H9 (cell line): Measurements from ENCODE around the gene BMPR2. TPM values are rescaled to one million over a fixed set of nuclear protein-coding genes. Genes with fewer than 3 reads are reported as not detected.

Source experiments
- DNase-seq: peaks from one replicate; pipeline ENCODE4 v3.0.0-alpha.2; 2017
- H2AFZ ChIP-seq: one replicate; pipeline ENCODE4 v1.6.1; 2013; ENCODE audit warnings: mild to moderate bottlenecking, low read length, control low read depth, moderate library complexity
- H2AK5ac ChIP-seq: 2 replicates; pipeline ENCODE4 v1.6.1; 2013; ENCODE audit warnings: low read length, control low read depth, mixed read lengths; ENCODE audit not compliant: insufficient read length
- H2BK120ac ChIP-seq: one replicate; pipeline ENCODE4 v1.6.1; 2013; ENCODE audit warnings: low read depth, mild to moderate bottlenecking, low read length, control low read depth, inconsistent platforms; ENCODE audit not compliant: poor library complexity, severe bottlenecking
- H2BK12ac ChIP-seq: 2 replicates; pipeline ENCODE4 v1.6.1; 2013; ENCODE audit warnings: low read length, control low read depth, mixed read lengths, low read depth; ENCODE audit not compliant: insufficient read length
- H2BK15ac ChIP-seq: 2 replicates; pipeline ENCODE4 v1.6.1; 2013; ENCODE audit warnings: low read depth, low read length, control low read depth
- H2BK20ac ChIP-seq: one replicate; pipeline ENCODE4 v1.6.1; 2013; ENCODE audit warnings: low read depth, mild to moderate bottlenecking, low read length, control low read depth, inconsistent platforms; ENCODE audit not compliant: poor library complexity, severe bottlenecking
- H2BK5ac ChIP-seq: 2 replicates; pipeline ENCODE4 v1.6.1; 2013; ENCODE audit warnings: low read length, control low read depth, mixed read lengths; ENCODE audit not compliant: insufficient read length
- H3K14ac ChIP-seq: 2 replicates; pipeline ENCODE4 v1.6.1; 2013; ENCODE audit warnings: low read length, control low read depth; ENCODE audit not compliant: insufficient read depth
- H3K18ac ChIP-seq: 2 replicates; pipeline ENCODE4 v1.6.1; 2013; ENCODE audit warnings: low read depth, mild to moderate bottlenecking, mixed read lengths, low read length, control low read depth; ENCODE audit not compliant: insufficient read length
- H3K23ac ChIP-seq: 2 replicates; pipeline ENCODE4 v1.6.1; 2013; ENCODE audit warnings: low read length, control low read depth, mixed read lengths, low read depth; ENCODE audit not compliant: insufficient read length
- H3K23me2 ChIP-seq: 2 replicates; pipeline ENCODE4 v1.6.1; 2013; ENCODE audit warnings: low read depth, mild to moderate bottlenecking, mixed read lengths, low read length, control low read depth; ENCODE audit not compliant: insufficient read length, poor library complexity, severe bottlenecking
- H3K27ac ChIP-seq: 2 replicates; pipeline ENCODE4 v1.5.1; 2013; ENCODE audit warnings: low read length, control low read depth, mixed read lengths, low read depth; ENCODE audit not compliant: insufficient read length
- H3K27me3 ChIP-seq: 2 replicates; pipeline ENCODE4 v1.6.1; 2013; ENCODE audit warnings: low read length, control low read depth, inconsistent platforms; ENCODE audit not compliant: insufficient read depth
- H3K4ac ChIP-seq: 2 replicates; pipeline ENCODE4 v1.6.1; 2013; ENCODE audit warnings: low read depth, mild to moderate bottlenecking, control low read depth, inconsistent platforms, low read length, moderate library complexity
- H3K4me1 ChIP-seq: 2 replicates; pipeline ENCODE4 v1.6.1; 2013; ENCODE audit warnings: low read length, control low read depth, inconsistent platforms; ENCODE audit not compliant: insufficient read depth
- H3K4me2 ChIP-seq: 2 replicates; pipeline ENCODE4 v1.6.1; 2013; ENCODE audit warnings: low read length, control low read depth, mixed read lengths; ENCODE audit not compliant: insufficient read length, insufficient read depth
- H3K56ac ChIP-seq: 2 replicates; pipeline ENCODE4 v1.6.1; 2013; ENCODE audit warnings: low read depth, mild to moderate bottlenecking, mixed read lengths, low read length, control low read depth; ENCODE audit not compliant: insufficient read length
- H3K79me1 ChIP-seq: 2 replicates; pipeline ENCODE4 v1.6.1; 2013; ENCODE audit warnings: low read depth, mild to moderate bottlenecking, moderate library complexity, low read length, control low read depth, inconsistent platforms; ENCODE audit not compliant: insufficient read depth, poor library complexity, severe bottlenecking
- H3K79me2 ChIP-seq: 2 replicates; pipeline ENCODE4 v1.6.1; 2013; ENCODE audit warnings: low read length, control low read depth, inconsistent platforms; ENCODE audit not compliant: insufficient read depth
- H3K9ac ChIP-seq: 2 replicates; pipeline ENCODE4 v1.6.1; 2013; ENCODE audit warnings: low read length, control low read depth, mixed read lengths; ENCODE audit not compliant: insufficient read length; ENCODE audit errors: extremely low read depth
- H3K9me3 ChIP-seq: one replicate; pipeline ENCODE4 v1.6.1; 2013; ENCODE audit warnings: low read depth, low read length, inconsistent platforms; ENCODE audit not compliant: control insufficient read depth
- H3T11ph ChIP-seq: one replicate; pipeline ENCODE4 v1.6.1; 2013; ENCODE audit warnings: mild to moderate bottlenecking, low read length, control low read depth, inconsistent platforms
- H4K20me1 ChIP-seq: one replicate; pipeline ENCODE4 v1.6.1; 2013; ENCODE audit not compliant: control insufficient read depth, insufficient read length, insufficient read depth
- H4K5ac ChIP-seq: 2 replicates; pipeline ENCODE4 v1.6.1; 2013; ENCODE audit warnings: low read depth, mild to moderate bottlenecking, mixed read lengths, low read length, control low read depth; ENCODE audit not compliant: insufficient read length
- H4K8ac ChIP-seq: replicated peaks from 2 replicates; pipeline ENCODE4 v1.6.1; 2013; ENCODE audit warnings: low read length, control low read depth, mixed read lengths, low read depth; ENCODE audit not compliant: insufficient read length
- H4K91ac ChIP-seq: 2 replicates; pipeline ENCODE4 v1.6.1; 2013; ENCODE audit warnings: low read depth, mild to moderate bottlenecking, moderate library complexity, mixed read lengths, low read length, control low read depth; ENCODE audit not compliant: insufficient read length
- H3K27ac Mint-ChIP-seq, 3 experiments: 2 replicates in 2 of 3; 3 replicates in 1 of 3; pipeline ENCODE4 v1.8.0; 2020 to 2021; ENCODE audit warnings: mixed read lengths in 3 of 3, mild to moderate bottlenecking in 1 of 3, moderate library complexity in 1 of 3
- H3K27me3 Mint-ChIP-seq: 2 replicates; pipeline ENCODE4 v1.8.0; 2021; ENCODE audit warnings: low read depth, mild to moderate bottlenecking, moderate library complexity, mixed read lengths
- H3K36me3 Mint-ChIP-seq, 3 experiments: 2 replicates in 2 of 3; 3 replicates in 1 of 3; pipeline ENCODE4 v1.8.0; 2020 to 2021; ENCODE audit warnings: low read depth in 3 of 3, mixed read lengths in 3 of 3; ENCODE audit not compliant: insufficient read depth in 1 of 3
- H3K4me1 Mint-ChIP-seq, 2 experiments: 2 replicates each; pipeline ENCODE4 v1.8.0; 2020; ENCODE audit warnings: mixed read lengths in 2 of 2
- H3K4me3 Mint-ChIP-seq, 2 experiments: 2 replicates in 1 of 2; 3 replicates in 1 of 2; pipeline ENCODE4 v1.8.0; 2020 to 2021; ENCODE audit warnings: mild to moderate bottlenecking in 2 of 2, mixed read lengths in 2 of 2, moderate library complexity in 1 of 2
- H3K9me3 Mint-ChIP-seq, 2 experiments: 2 replicates in 1 of 2; 3 replicates in 1 of 2; pipeline ENCODE4 v1.8.0; 2020; ENCODE audit warnings: mild to moderate bottlenecking in 2 of 2, mixed read lengths in 2 of 2, moderate library complexity in 1 of 2
- WGBS: extraction: QIAGEN DNeasy Blood & Tissue Kit; methylation state at CpG from one replicate; pipeline ENCODE4 v1.1.7; 2013; ENCODE audit warnings: missing lambda C conversion rate, low lambda C conversion rate, mixed read lengths; ENCODE audit not compliant: insufficient read length; ENCODE audit errors: extremely low coverage; 5-methylcytosine and 5-hydroxymethylcytosine counted together
- total RNA-seq: library from RNA; stranded (reverse); gene quantifications from 2 replicates; pipeline ENCODE4 v1.2.1, GENCODE V29; 2021
- TF ChIP-seq, protein P1 (sequence below): fragments of 200-600 bp; sonication (generic); conservative IDR thresholded peaks from 3 replicates; pipeline ENCODE4 v1.8.0; 2021; ENCODE audit warnings: antibody characterized with exemption, mild to moderate bottlenecking

BMPR2 gene
- total RNA-seq, 1 experiment from 2014 or later, result 17.3 TPM

DNA sequence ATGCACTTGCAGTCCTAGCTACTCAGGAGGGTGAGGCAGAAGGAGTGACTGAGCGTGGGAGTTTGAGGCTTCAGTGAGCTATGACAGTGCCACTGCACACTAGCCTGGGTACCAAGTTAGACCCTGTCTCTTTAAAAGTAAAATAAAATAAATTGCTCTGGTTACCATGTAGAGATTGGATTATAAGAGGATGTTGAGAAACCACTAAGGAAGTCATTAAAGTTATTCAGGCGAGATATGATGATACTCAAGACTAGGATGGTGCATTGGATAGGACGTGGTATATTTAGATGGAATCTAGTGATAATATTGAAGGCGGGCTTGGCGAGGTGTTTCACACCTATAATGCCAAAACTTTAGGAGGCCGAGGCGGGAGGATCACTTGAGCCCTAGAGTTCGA is 50.6 kb downstream of the BMPR2 start:
- Histone ChIP-seq H3K14ac (no peak overlapping the region), H4K5ac (no peak overlapping the region), H2BK12ac (no peak overlapping the region), H3K56ac (no peak overlapping the region), H3K9ac (no peak overlapping the region), H3K23ac (no peak overlapping the region), H3T11ph (no peak overlapping the region), H2AFZ (no peak overlapping the region), H2BK5ac (no peak overlapping the region), H3K9me3 (no peaks in the 10 kb centered on the region), H3K79me1 (no peaks in the 10 kb centered on the region), H4K8ac (no peak overlapping the region), H3K27me3 (no peaks in the 10 kb centered on the region), H2BK15ac (no peak overlapping the region), H3K27ac (no peak overlapping the region), H3K4ac (no peak overlapping the region), H3K79me2 (no peaks in the 10 kb centered on the region; the same call in 1 of the 2 replicates), H3K4me1 (no peaks in the 10 kb centered on the region), H2BK20ac (no peak overlapping the region), H3K18ac (no peak overlapping the region), H2AK5ac (no peak overlapping the region), H2BK120ac (no peak overlapping the region), H3K4me2 (no peak overlapping the region), H3K23me2 (no peaks in the 10 kb centered on the region), H4K91ac (no peak overlapping the region), H4K20me1 (no peaks in the 10 kb centered on the region)
- no CpG with 5 or more reads among the region's 8 CpGs for WGBS
- H3K27ac Mint-ChIP-seq, result no peak overlapping the region; a peak in 1 of 7 replicates
- TF ChIP-seq, protein P1, sequence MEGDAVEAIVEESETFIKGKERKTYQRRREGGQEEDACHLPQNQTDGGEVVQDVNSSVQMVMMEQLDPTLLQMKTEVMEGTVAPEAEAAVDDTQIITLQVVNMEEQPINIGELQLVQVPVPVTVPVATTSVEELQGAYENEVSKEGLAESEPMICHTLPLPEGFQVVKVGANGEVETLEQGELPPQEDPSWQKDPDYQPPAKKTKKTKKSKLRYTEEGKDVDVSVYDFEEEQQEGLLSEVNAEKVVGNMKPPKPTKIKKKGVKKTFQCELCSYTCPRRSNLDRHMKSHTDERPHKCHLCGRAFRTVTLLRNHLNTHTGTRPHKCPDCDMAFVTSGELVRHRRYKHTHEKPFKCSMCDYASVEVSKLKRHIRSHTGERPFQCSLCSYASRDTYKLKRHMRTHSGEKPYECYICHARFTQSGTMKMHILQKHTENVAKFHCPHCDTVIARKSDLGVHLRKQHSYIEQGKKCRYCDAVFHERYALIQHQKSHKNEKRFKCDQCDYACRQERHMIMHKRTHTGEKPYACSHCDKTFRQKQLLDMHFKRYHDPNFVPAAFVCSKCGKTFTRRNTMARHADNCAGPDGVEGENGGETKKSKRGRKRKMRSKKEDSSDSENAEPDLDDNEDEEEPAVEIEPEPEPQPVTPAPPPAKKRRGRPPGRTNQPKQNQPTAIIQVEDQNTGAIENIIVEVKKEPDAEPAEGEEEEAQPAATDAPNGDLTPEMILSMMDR, result no peak
- peaks cover 0 to 4% (median 0%) of the 10 kb centered on the region in 3 experiments; a peak in 3 of 7 replicates for H3K36me3 Mint-ChIP-seq
- H3K4me3 Mint-ChIP-seq, result no peak overlapping the region
- H3K9me3 Mint-ChIP-seq, result no peaks in the 10 kb centered on the region
- no peak for DNase-seq
- peaks cover 8 to 15% of the 10 kb centered on the region in 2 experiments; a peak in 3 of 4 replicates for H3K4me1 Mint-ChIP-seq
- no peaks in the 10 kb centered on the region for H3K27me3 Mint-ChIP-seq
